ENCODE measurements around the gene ECHDC3.

Gene ECHDC3

DNA sequence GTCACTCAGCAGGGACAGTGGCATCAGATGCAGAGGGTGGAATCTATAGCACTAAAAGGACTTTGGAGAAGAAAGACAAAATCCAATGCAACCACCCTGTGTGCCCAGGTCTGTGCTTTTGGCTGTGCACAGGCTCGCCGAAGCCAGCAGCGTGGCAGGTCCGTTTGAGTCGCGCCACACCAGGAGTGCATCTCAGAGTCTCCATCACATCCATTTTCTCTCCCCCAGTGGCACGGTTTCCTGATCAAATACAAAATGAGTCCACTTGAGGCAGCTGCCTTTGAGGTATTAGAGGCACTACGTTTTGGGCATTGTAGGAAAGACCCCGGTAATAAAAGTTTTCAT lies 57.5 kb downstream of the ECHDC3 start:
- TF ChIP-seq, protein P1, sequence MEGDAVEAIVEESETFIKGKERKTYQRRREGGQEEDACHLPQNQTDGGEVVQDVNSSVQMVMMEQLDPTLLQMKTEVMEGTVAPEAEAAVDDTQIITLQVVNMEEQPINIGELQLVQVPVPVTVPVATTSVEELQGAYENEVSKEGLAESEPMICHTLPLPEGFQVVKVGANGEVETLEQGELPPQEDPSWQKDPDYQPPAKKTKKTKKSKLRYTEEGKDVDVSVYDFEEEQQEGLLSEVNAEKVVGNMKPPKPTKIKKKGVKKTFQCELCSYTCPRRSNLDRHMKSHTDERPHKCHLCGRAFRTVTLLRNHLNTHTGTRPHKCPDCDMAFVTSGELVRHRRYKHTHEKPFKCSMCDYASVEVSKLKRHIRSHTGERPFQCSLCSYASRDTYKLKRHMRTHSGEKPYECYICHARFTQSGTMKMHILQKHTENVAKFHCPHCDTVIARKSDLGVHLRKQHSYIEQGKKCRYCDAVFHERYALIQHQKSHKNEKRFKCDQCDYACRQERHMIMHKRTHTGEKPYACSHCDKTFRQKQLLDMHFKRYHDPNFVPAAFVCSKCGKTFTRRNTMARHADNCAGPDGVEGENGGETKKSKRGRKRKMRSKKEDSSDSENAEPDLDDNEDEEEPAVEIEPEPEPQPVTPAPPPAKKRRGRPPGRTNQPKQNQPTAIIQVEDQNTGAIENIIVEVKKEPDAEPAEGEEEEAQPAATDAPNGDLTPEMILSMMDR (conservative IDR thresholded peaks at IDR 0.05; ENCODE audit: low read length) = no peak
- no peak overlapping the region for H3K4me3 ChIP-seq (ENCODE audit: low read length)
- no peak for DNase-seq (ENCODE audit: low read depth)

DNA sequence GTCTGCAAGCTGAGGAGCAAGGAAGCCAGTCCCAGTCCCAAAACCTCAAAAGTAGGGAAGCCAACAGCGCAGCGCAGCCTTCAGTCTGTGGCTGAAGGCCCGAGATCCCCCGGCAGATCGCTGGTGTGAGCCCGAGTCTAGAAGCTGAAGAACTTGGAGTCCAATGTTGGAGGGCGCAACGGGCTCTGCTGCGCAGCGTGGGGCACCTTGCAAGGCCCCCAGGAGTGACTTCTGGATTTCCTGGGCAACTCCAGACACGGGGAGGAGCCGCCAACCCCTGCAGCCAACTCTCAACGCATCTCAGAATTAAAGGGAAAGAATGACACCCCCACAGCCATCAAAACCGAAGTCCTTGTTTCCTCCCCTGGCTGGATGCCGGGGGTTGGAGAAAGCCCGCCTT lies 62.2 kb downstream of the ECHDC3 start:
- H3K4me3 ChIP-seq (ENCODE audit: low read length) = no peak overlapping the region
- DNase-seq (ENCODE audit: low read depth) = no peak
- TF ChIP-seq, protein P1 (conservative IDR thresholded peaks at IDR 0.05; ENCODE audit: low read length) = no peak

DNA sequence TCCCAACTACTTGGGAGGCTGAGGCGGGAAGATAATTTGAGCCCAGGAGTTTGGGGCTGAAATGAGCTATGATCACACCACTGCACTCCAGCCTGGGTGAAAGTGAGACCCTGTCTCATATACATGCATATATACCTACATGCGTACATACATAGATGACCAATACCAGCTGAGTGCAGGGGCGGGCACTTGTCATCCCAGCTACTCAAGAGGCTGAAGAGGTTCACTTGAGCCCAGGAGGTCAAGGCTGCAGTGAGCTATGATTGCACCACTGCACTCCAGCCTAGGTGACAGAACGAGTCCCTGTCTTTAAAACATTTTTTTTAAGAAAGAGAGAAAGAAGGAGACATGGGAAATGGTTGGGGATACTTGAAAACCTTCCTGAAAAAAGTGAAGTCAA lies 63.6 kb downstream of the ECHDC3 start:
- H3K4me3 ChIP-seq (ENCODE audit: low read length) = no peak overlapping the region
- TF ChIP-seq, protein P1 (conservative IDR thresholded peaks at IDR 0.05; ENCODE audit: low read length) = no peak
- no peak for DNase-seq (ENCODE audit: low read depth)

DNA sequence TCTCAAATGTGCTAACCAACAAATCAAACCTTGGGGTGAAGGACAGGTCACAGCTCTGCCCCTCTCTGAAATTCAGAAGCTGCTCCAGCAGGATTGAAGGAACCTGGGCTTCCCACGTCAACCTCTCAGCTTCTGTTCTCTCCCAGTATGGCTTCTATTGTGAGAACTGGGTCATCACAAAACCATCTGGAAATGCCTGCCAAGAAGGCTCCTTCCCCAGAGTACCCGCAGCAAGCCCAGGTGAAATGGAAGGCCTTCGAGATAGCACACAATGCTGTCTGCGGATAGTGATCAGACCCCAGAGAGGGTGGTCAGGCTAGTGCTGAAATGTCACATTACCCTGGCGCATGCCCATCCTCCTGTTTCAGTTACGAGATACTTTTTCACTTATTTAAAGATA lies 64.5 kb downstream of the ECHDC3 start:
- TF ChIP-seq, protein P1 (conservative IDR thresholded peaks at IDR 0.05; ENCODE audit: low read length) = no peak
- no peak overlapping the region for H3K4me3 ChIP-seq (ENCODE audit: low read length)
- no peak for DNase-seq (ENCODE audit: low read depth)

DNA sequence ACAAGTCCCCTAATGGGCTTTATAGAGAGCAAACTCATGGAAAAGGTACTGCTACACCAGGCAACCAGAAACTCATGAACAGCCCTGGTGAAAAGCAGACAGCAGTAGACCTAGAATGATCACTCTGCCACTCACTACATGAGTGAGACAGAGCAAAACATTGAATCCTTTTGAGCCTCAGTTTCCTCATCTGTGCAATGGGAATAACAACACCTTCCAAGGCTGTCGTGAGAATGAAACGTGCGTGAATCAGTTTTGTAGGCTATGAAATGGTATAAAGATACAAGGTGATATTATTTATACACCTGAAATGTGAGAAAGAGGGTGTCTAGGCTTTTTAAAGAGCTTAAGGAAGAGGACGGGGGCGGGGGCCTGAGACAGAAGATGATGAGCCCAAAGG lies 66.6 kb downstream of the ECHDC3 start:
- no peak overlapping the region for H3K4me3 ChIP-seq (ENCODE audit: low read length)
- TF ChIP-seq, protein P1 (conservative IDR thresholded peaks at IDR 0.05; ENCODE audit: low read length) = no peak
- DNase-seq (ENCODE audit: low read depth) = no peak

DNA sequence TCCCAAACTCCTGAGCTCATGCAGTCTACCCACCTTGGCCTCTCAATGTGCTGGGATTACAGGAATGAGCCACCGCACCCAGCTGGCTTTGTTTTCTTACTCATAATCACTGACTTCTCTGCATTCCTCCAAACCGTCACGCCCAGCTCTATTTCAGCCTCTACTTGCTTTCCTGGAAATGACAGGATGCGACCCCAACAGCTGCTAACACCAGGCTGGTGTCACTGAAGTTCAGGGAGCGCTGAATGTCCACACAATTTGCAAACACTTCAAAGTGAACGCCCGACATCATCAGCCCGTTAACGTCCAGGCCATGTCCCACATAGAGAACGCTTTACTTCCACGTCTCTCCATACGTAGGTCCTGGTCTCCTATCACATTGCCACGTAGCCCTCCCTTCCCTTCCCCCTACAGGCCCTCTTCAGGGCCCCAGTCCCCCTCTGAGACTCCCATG lies 68.2 kb downstream of the ECHDC3 start:
- TF ChIP-seq, protein P1 (conservative IDR thresholded peaks at IDR 0.05; ENCODE audit: low read length) = no peak
- DNase-seq (ENCODE audit: low read depth) = peak; percentile 42
- H3K4me3 ChIP-seq (ENCODE audit: low read length) = no peak overlapping the region

DNA sequence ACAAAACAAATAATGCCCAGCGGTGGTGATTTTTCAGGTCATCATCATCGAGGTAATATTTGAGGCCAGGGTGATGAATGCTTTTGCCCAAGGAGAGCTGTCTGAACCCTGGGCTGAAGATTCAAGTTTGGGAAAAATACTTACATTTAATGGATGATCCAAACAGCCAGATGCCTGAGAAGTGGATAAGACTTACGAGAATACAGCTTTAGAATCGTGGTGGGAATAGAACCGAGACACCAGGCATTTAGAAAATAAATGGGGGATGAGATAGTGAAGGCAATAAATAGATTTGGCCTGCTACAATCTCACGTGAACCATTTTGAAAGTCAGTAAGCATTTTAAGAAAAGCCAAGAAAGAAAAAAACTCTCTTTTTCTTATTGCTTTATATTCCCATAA lies 68.8 kb downstream of the ECHDC3 start:
- H3K4me3 ChIP-seq (ENCODE audit: low read length) = no peak overlapping the region
- TF ChIP-seq, protein P1 (conservative IDR thresholded peaks at IDR 0.05; ENCODE audit: low read length) = no peak
- DNase-seq (ENCODE audit: low read depth) = no peak
